Measurements from ENCODE around the gene ATXN1. TPM values are rescaled to one million over a fixed set of nuclear protein-coding genes. Genes with fewer than 3 reads are reported as not detected.

The ATXN1 gene
- total RNA-seq, 1 experiment from 2014 or later = 5.6 TPM

GRCh38 chr6:16396497-16397319 lies 364.6 kb downstream of the ATXN1 start:
- Mint-ChIP-seq H3K27me3 (ENCODE audit: low read depth) (no peaks in the 10 kb centered on the region), H3K27ac (no peak overlapping the region), H3K4me1 (no peaks in the 10 kb centered on the region), H3K4me3 (no peak overlapping the region), H3K36me3 (ENCODE audit: insufficient read depth in 1 of 3, low read depth in 3 of 3) (no peaks in the 10 kb centered on the region), H3K9me3 (peaks cover 1 to 2% of the 10 kb centered on the region in 2 experiments; a peak in 3 of 5 replicates)
- no peak overlapping the region for H3K4ac ChIP-seq (ENCODE audit: low read depth, low read length)
- no peak overlapping the region for H3K14ac ChIP-seq (ENCODE audit: insufficient read depth, low read length)
- H3K27ac ChIP-seq (ENCODE audit: insufficient read length, low read depth, low read length) = no peak overlapping the region
- no peak overlapping the region for H4K5ac ChIP-seq (ENCODE audit: insufficient read length, low read depth, low read length)
- H3K4me1 ChIP-seq (ENCODE audit: insufficient read depth, low read length) = no peaks in the 10 kb centered on the region
- no peaks in the 10 kb centered on the region for H3K23me2 ChIP-seq (ENCODE audit: insufficient read length, low read depth, low read length, poor library complexity, severe bottlenecking)
- H2BK5ac ChIP-seq (ENCODE audit: insufficient read length, low read length) = no peak overlapping the region
- no peaks in the 10 kb centered on the region for H3K9me3 ChIP-seq (ENCODE audit: control insufficient read depth, low read depth, low read length)
- WGBS (ENCODE audit: extremely low coverage, insufficient read length, low lambda C conversion rate) = no CpG with 5 or more reads among the region's 7 CpGs
- no peaks in the 10 kb centered on the region for H4K20me1 ChIP-seq (ENCODE audit: control insufficient read depth, insufficient read depth, insufficient read length)
- H3K23ac ChIP-seq (ENCODE audit: insufficient read length, low read depth, low read length) = no peak overlapping the region
- no peak overlapping the region for H2AFZ ChIP-seq (ENCODE audit: low read length)
- H2AK5ac ChIP-seq (ENCODE audit: insufficient read length, low read length) = no peak overlapping the region
- no peak overlapping the region for H2BK15ac ChIP-seq (ENCODE audit: low read depth, low read length)
- no peak overlapping the region for H4K8ac ChIP-seq (replicated peaks; ENCODE audit: insufficient read length, low read depth, low read length)
- H3T11ph ChIP-seq (ENCODE audit: low read length) = no peak overlapping the region
- TF ChIP-seq, protein P1, sequence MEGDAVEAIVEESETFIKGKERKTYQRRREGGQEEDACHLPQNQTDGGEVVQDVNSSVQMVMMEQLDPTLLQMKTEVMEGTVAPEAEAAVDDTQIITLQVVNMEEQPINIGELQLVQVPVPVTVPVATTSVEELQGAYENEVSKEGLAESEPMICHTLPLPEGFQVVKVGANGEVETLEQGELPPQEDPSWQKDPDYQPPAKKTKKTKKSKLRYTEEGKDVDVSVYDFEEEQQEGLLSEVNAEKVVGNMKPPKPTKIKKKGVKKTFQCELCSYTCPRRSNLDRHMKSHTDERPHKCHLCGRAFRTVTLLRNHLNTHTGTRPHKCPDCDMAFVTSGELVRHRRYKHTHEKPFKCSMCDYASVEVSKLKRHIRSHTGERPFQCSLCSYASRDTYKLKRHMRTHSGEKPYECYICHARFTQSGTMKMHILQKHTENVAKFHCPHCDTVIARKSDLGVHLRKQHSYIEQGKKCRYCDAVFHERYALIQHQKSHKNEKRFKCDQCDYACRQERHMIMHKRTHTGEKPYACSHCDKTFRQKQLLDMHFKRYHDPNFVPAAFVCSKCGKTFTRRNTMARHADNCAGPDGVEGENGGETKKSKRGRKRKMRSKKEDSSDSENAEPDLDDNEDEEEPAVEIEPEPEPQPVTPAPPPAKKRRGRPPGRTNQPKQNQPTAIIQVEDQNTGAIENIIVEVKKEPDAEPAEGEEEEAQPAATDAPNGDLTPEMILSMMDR (conservative IDR thresholded peaks at IDR 0.05) = no peak
- H3K79me1 ChIP-seq (ENCODE audit: insufficient read depth, low read depth, low read length, poor library complexity, severe bottlenecking) = no peaks in the 10 kb centered on the region
- H4K91ac ChIP-seq (ENCODE audit: insufficient read length, low read depth, low read length) = no peak overlapping the region
- no peak overlapping the region for H3K4me2 ChIP-seq (ENCODE audit: insufficient read depth, insufficient read length, low read length)
- no peaks in the 10 kb centered on the region for H3K79me2 ChIP-seq (ENCODE audit: insufficient read depth, low read length)
- no peak overlapping the region for H2BK20ac ChIP-seq (ENCODE audit: low read depth, low read length, poor library complexity, severe bottlenecking)
- no peak overlapping the region for H3K56ac ChIP-seq (ENCODE audit: insufficient read length, low read depth, low read length)
- no peak for DNase-seq
- no peak overlapping the region for H3K18ac ChIP-seq (ENCODE audit: insufficient read length, low read depth, low read length)
- H2BK120ac ChIP-seq (ENCODE audit: low read depth, low read length, poor library complexity, severe bottlenecking) = no peak overlapping the region
- no peak overlapping the region for H2BK12ac ChIP-seq (ENCODE audit: insufficient read length, low read depth, low read length)
- H3K9ac ChIP-seq (ENCODE audit: extremely low read depth, insufficient read length, low read length) = no peak overlapping the region
- no peaks in the 10 kb centered on the region for H3K27me3 ChIP-seq (ENCODE audit: insufficient read depth, low read length)
